B cell (primary cell): ENCODE results near the gene FAM227B. TPM values are rescaled to one million over a fixed set of nuclear protein-coding genes. Genes with fewer than 3 reads are reported as not detected.
"Not testable (repeated sequence)": the region's sequence is repeated elsewhere in the genome, so short reads cannot be mapped to it uniquely, and the experiment has no call there.

Source experiments
- ATAC-seq: fragments of 200-7000 bp; cut with Tn5 transposase; one replicate; pipeline ENCODE4 v1.10.0; 2021; ENCODE audit warnings: low read depth, mild to moderate bottlenecking, moderate number of reproducible peaks, moderate library complexity
- CTCF ChIA-PET: fragments of 350-600 bp; sonication (Branson Sonifier 250); formaldehyde crosslinking; loops from one replicate; lab custom pipeline; 2021; ENCODE audit warnings: antibody characterized with exemption, inconsistent platforms; lab: Charles Lee
- POLR2A ChIA-PET: fragments of 350-600 bp; sonication (Branson Sonifier 250); formaldehyde crosslinking; loops from one replicate; lab custom pipeline; 2021; ENCODE audit warnings: antibody characterized with exemption; lab: Charles Lee
- DNase-seq: peaks from one replicate; pipeline ENCODE4 v3.0.0; 2013
- H2AFZ ChIP-seq: 2 replicates; pipeline ENCODE4 v1.6.1; 2012; ENCODE audit warnings: mild to moderate bottlenecking, low read depth, low read length; ENCODE audit not compliant: insufficient read depth, poor library complexity, severe bottlenecking
- H3K27ac ChIP-seq, 2 donors: 1 replicate in 1 of 2; 2 replicates in 1 of 2; pipeline ENCODE4 v1.5.1; 2012 to 2013; ENCODE audit warnings: low read length in 2 of 2, mild to moderate bottlenecking in 2 of 2, moderate library complexity in 1 of 2
- H3K27me3 ChIP-seq, 4 experiments: fragments of 200-600 bp in 1 of 4; sonication (generic) in 1 of 4; replicated peaks in 1 of 4; 1 replicate in 2 of 4; 2 replicates in 2 of 4; pipeline versions ENCODE4 v1.6.1 to v1.7.0; 2013 to 2016; ENCODE audit warnings: low read length in 3 of 4, mild to moderate bottlenecking in 2 of 4, mixed read lengths in 1 of 4, moderate library complexity in 1 of 4; ENCODE audit not compliant: insufficient read depth in 4 of 4, control insufficient read depth in 3 of 4; ENCODE audit errors: control extremely low read depth in 1 of 4
- H3K36me3 ChIP-seq, 2 experiments: replicated peaks in 1 of 2; 1 replicate in 1 of 2; 2 replicates in 1 of 2; pipeline versions ENCODE4 v1.6.1 to v1.7.1; 2013; ENCODE audit warnings: low read length in 1 of 2; ENCODE audit not compliant: insufficient read depth in 2 of 2, control insufficient read depth in 1 of 2; ENCODE audit errors: control extremely low read depth in 1 of 2, extremely low read depth in 1 of 2
- H3K4me1 ChIP-seq, 2 donors: fragments of 200-600 bp in 1 of 2; sonication (generic) in 1 of 2; 1 replicate in 1 of 2; 2 replicates in 1 of 2; pipeline versions ENCODE4 v1.5.1 to v1.6.1; 2013 to 2017; ENCODE audit warnings: low read length in 2 of 2; ENCODE audit not compliant: control insufficient read depth in 2 of 2, insufficient read depth in 2 of 2
- H3K4me2 ChIP-seq: replicated peaks from 2 replicates; pipeline ENCODE3; 2012; ENCODE audit warnings: mild to moderate bottlenecking, low read depth, low read length; ENCODE audit not compliant: poor library complexity, severe bottlenecking
- H3K4me3 ChIP-seq, 5 experiments: fragments of 200-600 bp in 1 of 5; sonication (generic) in 1 of 5; 1 replicate in 3 of 5; 2 replicates in 2 of 5; pipeline versions ENCODE4 v1.5.1 to v1.7.0; 2011 to 2016; ENCODE audit warnings: low read length in 4 of 5, mild to moderate bottlenecking in 4 of 5, low read depth in 2 of 5, control low read depth in 1 of 5, moderate library complexity in 1 of 5; ENCODE audit not compliant: insufficient read depth in 1 of 5; ENCODE audit errors: control extremely low read depth in 1 of 5, extremely low read depth in 1 of 5
- H3K79me2 ChIP-seq: fragments of 200-600 bp; sonication (generic); one replicate; pipeline ENCODE4 v1.6.0; 2016; ENCODE audit warnings: low read length; ENCODE audit not compliant: control insufficient read depth, insufficient read depth
- H3K9ac ChIP-seq: fragments of 200-600 bp; sonication (generic); 2 replicates; pipeline ENCODE4 v1.6.1; 2017; ENCODE audit warnings: mild to moderate bottlenecking, low read length, moderate library complexity
- H3K9me3 ChIP-seq, 3 donors: one replicate each; pipeline versions ENCODE4 v1.6.1 to v1.7.1; 2013; ENCODE audit warnings: low read length in 2 of 3; ENCODE audit not compliant: control insufficient read depth in 2 of 3, insufficient read depth in 1 of 3; ENCODE audit errors: control extremely low read depth in 1 of 3
- H4K20me1 ChIP-seq: 2 replicates; pipeline ENCODE4 v1.6.0; 2012; ENCODE audit warnings: mild to moderate bottlenecking, low read length; ENCODE audit not compliant: insufficient read depth, control insufficient read depth, poor library complexity, severe bottlenecking
- H3K27ac Mint-ChIP-seq: one replicate; pipeline ENCODE4 v1.8.0; 2021; ENCODE audit warnings: mixed read lengths
- H3K27me3 Mint-ChIP-seq: one replicate; pipeline ENCODE4 v1.8.0; 2021; ENCODE audit warnings: mixed read lengths
- H3K4me1 Mint-ChIP-seq: one replicate; pipeline ENCODE4 v1.8.0; 2021; ENCODE audit warnings: mixed read lengths
- H3K4me3 Mint-ChIP-seq: one replicate; pipeline ENCODE4 v1.8.0; 2021; ENCODE audit warnings: mixed read lengths
- H3K9me3 Mint-ChIP-seq: one replicate; pipeline ENCODE4 v1.8.0; 2022; ENCODE audit warnings: mixed read lengths; ENCODE audit not compliant: insufficient read depth
- CTCF ChIP-seq: fragments of 200-600 bp; IDR thresholded peaks from one replicate; pipeline ENCODE4 v1.8.0; 2022; ENCODE audit warnings: antibody characterized with exemption, mild to moderate bottlenecking
- EZH2 ChIP-seq: IDR thresholded peaks from 2 replicates; pipeline ENCODE4 v1.6.1; 2012; ENCODE audit warnings: borderline replicate concordance, low read depth, mild to moderate bottlenecking, moderate library complexity, low read length; ENCODE audit not compliant: insufficient read depth, poor library complexity, severe bottlenecking
- whole genome bisulfite sequencing: methylation state at CpG from one replicate; pipeline ENCODE4 v1.1.5; 2013; ENCODE audit warnings: missing lambda C conversion rate; ENCODE audit not compliant: insufficient coverage; 5-methylcytosine and 5-hydroxymethylcytosine counted together
- intact Hi-C: fragments of 100-400 bp; cut with micrococcal nuclease; formaldehyde crosslinking; loops from one replicate; pipeline ENCODE4 v1.10.0; 2022
- polyA plus RNA-seq: library from polyadenylated mRNA; depleted of rRNA; stranded (reverse); fragments of >200 nt; gene quantifications from 2 replicates; pipeline ENCODE4 v1.2.3, GENCODE V29; 2012
- total RNA-seq, 2 donors: library from RNA; stranded (reverse); fragments of 120-200 nt in 1 of 2; gene quantifications; 1 replicate in 1 of 2; 2 replicates in 1 of 2; pipeline versions ENCODE4 v1.2.3 to v1.2.4, GENCODE V29; 2013 to 2022

Gene FAM227B
- total and polyA plus RNA-seq, 2 donors (not counting 1 experiment from before 2014, with no cell fraction given), result 5.6 to 8.9 TPM

- H3K9ac ChIP-seq, H2AFZ ChIP-seq, ATAC-seq, H3K27me3 ChIP-seq, H3K79me2 ChIP-seq, intact Hi-C loops, DNase-seq, H3K9me3 Mint-ChIP-seq, CTCF ChIA-PET, H3K4me2 ChIP-seq, H3K4me3 Mint-ChIP-seq, H3K36me3 ChIP-seq, H3K27ac Mint-ChIP-seq, H3K4me3 ChIP-seq, H4K20me1 ChIP-seq, POLR2A ChIA-PET, H3K4me1 ChIP-seq, H3K9me3 ChIP-seq, H3K4me1 Mint-ChIP-seq, H3K27ac ChIP-seq: not testable (repeated sequence)
- WGBS, result no CpG with 5 or more reads among the region's 3 CpGs
- peaks cover 12% of the 10 kb centered on the region for H3K27me3 Mint-ChIP-seq
Observed at GRCh38 chr15:49666486-49666885, 45.9 kb upstream of the FAM227B start.

DNA sequence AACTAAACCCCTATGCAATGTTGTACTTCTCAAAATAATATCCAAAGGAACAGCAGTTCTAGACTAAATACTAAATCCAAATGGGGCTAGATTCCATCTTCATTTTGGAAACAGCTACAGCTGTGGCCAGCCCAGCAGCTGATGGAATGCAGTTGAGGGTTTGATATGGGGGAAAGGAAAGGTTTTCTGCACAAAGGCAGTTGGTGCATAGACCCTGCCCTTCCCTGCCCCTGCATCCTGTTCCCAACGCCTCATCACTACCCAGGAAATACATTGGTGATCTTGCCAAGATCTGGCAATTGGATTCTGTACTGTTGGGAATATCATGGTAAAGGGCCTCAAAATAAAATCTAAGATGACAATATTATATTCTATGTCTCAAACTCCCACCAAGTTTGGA lies 44.1 kb upstream of the FAM227B start:
- no peak overlapping the region for H3K27ac Mint-ChIP-seq
- ATAC-seq (no peak), DNase-seq (no peak)
- H3K4me3 ChIP-seq, result no peak overlapping the region
- ChIA-PET POLR2A (no interaction called here), CTCF (no interaction called here)
- H3K79me2 ChIP-seq, result no peaks in the 10 kb centered on the region
- H3K9ac ChIP-seq, result no peak overlapping the region
- H2AFZ ChIP-seq, result no peak overlapping the region
- H3K27ac ChIP-seq, result no peak overlapping the region
- peaks cover 12% of the 10 kb centered on the region for H3K27me3 Mint-ChIP-seq
- no peaks in the 10 kb centered on the region for H3K4me1 Mint-ChIP-seq
- H3K4me2 ChIP-seq, result no peak overlapping the region
- TF ChIP-seq CTCF, result no peak
- TF ChIP-seq EZH2, result no peak
- intact Hi-C loops, result no loop called here
- no CpG with 5 or more reads among the region's 1 CpG for WGBS
- H3K9me3 Mint-ChIP-seq, result no peaks in the 10 kb centered on the region
- no peak overlapping the region for H3K4me3 Mint-ChIP-seq
- H3K9me3 ChIP-seq, result no peaks in the 10 kb centered on the region
- H3K4me1 ChIP-seq, result no peaks in the 10 kb centered on the region
- H4K20me1 ChIP-seq, result no peaks in the 10 kb centered on the region
- H3K36me3 ChIP-seq, result no peaks in the 10 kb centered on the region
- H3K27me3 ChIP-seq, result no peaks in the 10 kb centered on the region
